ENCODE data around the gene SERPINB13. TPM values are rescaled to one million over a fixed set of nuclear protein-coding genes. Genes with fewer than 3 reads are reported as not detected.
"Not testable (repeated sequence)": the region's sequence is repeated elsewhere in the genome, so short reads cannot be mapped to it uniquely, and the experiment has no call there.

SERPINB13 gene
- total RNA-seq, 2 donors from 2014 or later = not detected

GRCh38 chr18:63637703-63638102 lies 50.6 kb downstream of the SERPINB13 start:
- Histone ChIP-seq H3K27me3 (no peaks in the 10 kb centered on the region), H3K4me3 (no peak overlapping the region), H3K27ac (no peak overlapping the region), H3K4me1 (no peaks in the 10 kb centered on the region), H3K9me3 (no peaks in the 10 kb centered on the region), H3K36me3 (replicated peaks in 1 of 2; ENCODE audit: insufficient read depth in 1 of 2, low read depth in 2 of 2) (no peaks in the 10 kb centered on the region)
- DNase-seq (no peak), ATAC-seq (no peak)
- intact Hi-C loops (cut with DNase I) = no loop called here
- no peak for TF ChIP-seq CTCF (IDR thresholded peaks at IDR 0.05)
- no peak for TF ChIP-seq POLR2A (IDR thresholded peaks at IDR 0.05)
- 69 to 81% methylated on average over 6 of the region's 6 CpGs for WGBS, 2 donors

- H3K4me1 ChIP-seq; H3K27me3 ChIP-seq; H3K4me3 ChIP-seq; H3K27ac ChIP-seq; intact Hi-C loops (cut with DNase I); H3K36me3 ChIP-seq (replicated peaks in 1 of 2; ENCODE audit: insufficient read depth in 1 of 2, low read depth in 2 of 2); DNase-seq; ATAC-seq; H3K9me3 ChIP-seq: not testable (repeated sequence)
- 68 to 80% methylated on average over 4 of the region's 4 CpGs for WGBS, 2 donors
Measured at GRCh38 chr18:63641157-63641680, 54.1 kb downstream of the SERPINB13 start.

GRCh38 chr18:63642668-63643356 lies 55.7 kb downstream of the SERPINB13 start:
- H3K27me3 ChIP-seq; H3K4me3 ChIP-seq; H3K27ac ChIP-seq; intact Hi-C loops (cut with DNase I); H3K36me3 ChIP-seq (replicated peaks in 1 of 2; ENCODE audit: insufficient read depth in 1 of 2, low read depth in 2 of 2); ATAC-seq; H3K4me1 ChIP-seq; DNase-seq; H3K9me3 ChIP-seq: not testable (repeated sequence)
- 74 to 81% methylated on average over 4 of the region's 4 CpGs for WGBS, 2 donors

- H3K36me3 ChIP-seq (replicated peaks in 1 of 2; ENCODE audit: insufficient read depth in 1 of 2, low read depth in 2 of 2); intact Hi-C loops (cut with DNase I); H3K4me3 ChIP-seq: not testable (repeated sequence)
Measured at GRCh38 chr18:63644142-63644541, 57.0 kb downstream of the SERPINB13 start, which contains the start of gene SERPINB4. SERPINB4 (minus strand) TSS chr18:63644256; CDS start chr18:63643577, 679 bp downstream.

GRCh38 chr18:63644694-63645093 lies 57.6 kb downstream of the SERPINB13 start:
- H3K9me3 ChIP-seq; H3K27me3 ChIP-seq; DNase-seq; H3K27ac ChIP-seq; H3K4me1 ChIP-seq; intact Hi-C loops (cut with DNase I); ATAC-seq; H3K4me3 ChIP-seq; H3K36me3 ChIP-seq (replicated peaks in 1 of 2; ENCODE audit: insufficient read depth in 1 of 2, low read depth in 2 of 2): not testable (repeated sequence)
- WGBS, 2 donors = 85 to 93% methylated on average over 1 of the region's 1 CpG

More at GRCh38 chr18:63644142-63644541, 57.0 kb downstream of the SERPINB13 start, which contains the start of gene SERPINB4:
- DNase-seq, ATAC-seq, H3K27ac ChIP-seq, H3K4me1 ChIP-seq, H3K9me3 ChIP-seq, H3K27me3 ChIP-seq: not testable (repeated sequence)
- 79 to 90% methylated on average over 1 to 2 of the region's 2 CpGs for WGBS, 2 donors

- Histone ChIP-seq H3K27me3 (no peaks in the 10 kb centered on the region), H3K36me3 (replicated peaks in 1 of 2; ENCODE audit: insufficient read depth in 1 of 2, low read depth in 2 of 2) (no peaks in the 10 kb centered on the region), H3K4me3 (no peak overlapping the region), H3K27ac (no peak overlapping the region), H3K4me1 (no peaks in the 10 kb centered on the region), H3K9me3 (no peaks in the 10 kb centered on the region)
- intact Hi-C loops (cut with DNase I) = no loop called here
- no peak for TF ChIP-seq CTCF (IDR thresholded peaks at IDR 0.05)
- no peak for TF ChIP-seq POLR2A (IDR thresholded peaks at IDR 0.05)
- DNase-seq = no peak
- no peak for ATAC-seq
Measured at GRCh38 chr18:63646936-63647335, 59.8 kb downstream of the SERPINB13 start.

- H3K4me1 ChIP-seq = no peaks in the 10 kb centered on the region
- DNase-seq (no peak), ATAC-seq (no peak)
- TF ChIP-seq POLR2A (IDR thresholded peaks at IDR 0.05) = no peak
- TF ChIP-seq CTCF (IDR thresholded peaks at IDR 0.05) = no peak
- H3K4me3 ChIP-seq = no peak overlapping the region
- no peaks in the 10 kb centered on the region for H3K36me3 ChIP-seq (replicated peaks in 1 of 2; ENCODE audit: insufficient read depth in 1 of 2, low read depth in 2 of 2)
- no peaks in the 10 kb centered on the region for H3K27me3 ChIP-seq
- no peak overlapping the region for H3K27ac ChIP-seq
- H3K9me3 ChIP-seq = no peaks in the 10 kb centered on the region
- WGBS, 2 donors = 54 to 58% methylated on average over 7 of the region's 7 CpGs
- intact Hi-C loops (cut with DNase I) = no loop called here
Measured at GRCh38 chr18:63648241-63648640, 61.1 kb downstream of the SERPINB13 start.

All from body of pancreas (tissue), 4 donors.